Measurements from ENCODE around the gene DYRK2.

GRCh38 chr12:67650388-67651131, 2.0 kb downstream of the DYRK2 start:
- TF ChIP-seq CTCF (conservative IDR thresholded peaks at IDR 0.05; ENCODE audit: low read depth in 2 of 2) (no peak), POLR2AphosphoS5 (IDR thresholded peaks at IDR 0.05; ENCODE audit: low read depth) (no peak), EZH2 (IDR thresholded peaks at IDR 0.05; ENCODE audit: low read depth, unreplicated experiment) (no peak), REST (IDR thresholded peaks at IDR 0.05; ENCODE audit: unreplicated experiment) (no peak), EZH2phosphoT487 (IDR thresholded peaks at IDR 0.05; ENCODE audit: unreplicated experiment) (no peak), CREB1 (CRISPR knock-in tag; IDR thresholded peaks at IDR 0.05; ENCODE audit: low read depth) (no peak), JUNB (IDR thresholded peaks at IDR 0.05; ENCODE audit: unreplicated experiment) (no peak), ETS1 (IDR thresholded peaks at IDR 0.05) (no peak), NANOG (IDR thresholded peaks at IDR 0.05; ENCODE audit: borderline replicate concordance) (no peak)

All from GM23338 (cell line).